ENCODE data around the gene FOXJ2. TPM values are rescaled to one million over a fixed set of nuclear protein-coding genes. Genes with fewer than 3 reads are reported as not detected.

Gene FOXJ2
- total and polyA plus RNA-seq, 10 of the 15 experiments (the other 5 are each of a cell fraction or from before 2014, with no cell fraction given): 1.4 to 9.3 (median 4.8) TPM

GRCh38 chr12:8078916-8079315 lies 46.4 kb downstream of the FOXJ2 start:
- intact Hi-C loops (cut with micrococcal nuclease; ENCODE audit: unreplicated experiment): loop anchor here (1.0 to 10.0 kb wide), 2 partner anchors 33 to 214 kb away; no protein-coding TSS in a partner anchor
- no peaks in the 10 kb centered on the region for H3K36me3 ChIP-seq (ENCODE audit: control insufficient read depth in 2 of 2, insufficient read depth in 2 of 2, low read length in 1 of 2)
- no peak overlapping the region for H3K4me3 ChIP-seq
- H3K79me2 ChIP-seq (ENCODE audit: control insufficient read depth, insufficient read depth, low read length): peaks cover 27% of the 10 kb centered on the region
- no peak overlapping the region for H3K27ac ChIP-seq (ENCODE audit: control insufficient read depth, insufficient read depth)
- no peaks in the 10 kb centered on the region for H3K9me3 ChIP-seq (replicated peaks; ENCODE audit: control insufficient read depth, insufficient read depth, low read length)
- no peaks in the 10 kb centered on the region for H4K20me1 ChIP-seq (ENCODE audit: control insufficient read depth, insufficient read depth)
- ChIA-PET SMC1A (ENCODE audit: uncharacterized antibody, unreplicated experiment) (interaction anchor here (0.6 to 1.8 kb wide), 14 partner anchors 10 to 219 kb away, joined by 3 to 14 read pairs (median 4); no protein-coding TSS in a partner anchor), RAD21 (ENCODE audit: unreplicated experiment) (interaction anchor here (1.2 to 3.0 kb wide), 10 partner anchors 9 to 247 kb away, joined by 3 to 14 read pairs (median 6); no protein-coding TSS in a partner anchor), CTCF (interaction anchor here (0.9 to 7.9 kb wide), 14 partner anchors 9 to 401 kb away, joined by 4 to 115 read pairs (median 5); partner anchors contain the start of genes C3AR1, FOXJ2 and SLC2A3), POLR2A (interaction anchor here (2.7 kb wide), 1 partner anchor 9 kb away, joined by 13 read pairs; no protein-coding TSS in a partner anchor)
- no peak overlapping the region for H3K9ac ChIP-seq (ENCODE audit: control insufficient read depth, insufficient read depth, low read length)
- in situ Hi-C loops (cut with MboI): no loop called here
- DNase-seq (ENCODE audit: low read depth, low spot score): no peak
- FAIRE-seq: no peak
- whole genome bisulfite sequencing (ENCODE audit: insufficient coverage, insufficient replicate concordance, low lambda C conversion rate, missing lambda C conversion rate): 100% methylated on average over 2 of the region's 2 CpGs
- no peaks in the 10 kb centered on the region for H3K27me3 ChIP-seq (replicated peaks in 1 of 2; ENCODE audit: control insufficient read depth in 2 of 2, insufficient read depth in 2 of 2, low read length in 1 of 2)
- H3K4me1 ChIP-seq (ENCODE audit: control insufficient read depth, insufficient read depth, low read length): peaks cover 8% of the 10 kb centered on the region; the same call in 1 of the 2 replicates
- no peak for TF ChIP-seq FOS (IDR thresholded peaks at IDR 0.05; ENCODE audit: borderline replicate concordance, extremely low read depth, insufficient read length)
- no peak for TF ChIP-seq RAD51 (IDR thresholded peaks at IDR 0.05)
- TF ChIP-seq ZNF622 (IDR thresholded peaks at IDR 0.05): no peak
- no peak for TF ChIP-seq JUNB (IDR thresholded peaks at IDR 0.05)
- TF ChIP-seq ATF3 (IDR thresholded peaks at IDR 0.05; ENCODE audit: borderline replicate concordance, extremely low read depth, low read depth, low read length): no peak
- no peak for TF ChIP-seq USF1 (IDR thresholded peaks at IDR 0.05; ENCODE audit: borderline replicate concordance, extremely low read length, insufficient read depth, low read depth, low read length)
- TF ChIP-seq ZNF384 (IDR thresholded peaks at IDR 0.05; ENCODE audit: borderline replicate concordance, low read depth, low read length): no peak
- no peak for TF ChIP-seq ATF2 (IDR thresholded peaks at IDR 0.05; ENCODE audit: low read length)
- TF ChIP-seq ZZZ3 (IDR thresholded peaks at IDR 0.05; ENCODE audit: control insufficient read depth, insufficient read length, low read depth): no peak
- TF ChIP-seq RFX5 (IDR thresholded peaks at IDR 0.05; ENCODE audit: low read depth, low read length): no peak
- H3K4me2 ChIP-seq (ENCODE audit: control insufficient read depth, insufficient read depth): no peak overlapping the region
- H2AFZ ChIP-seq (ENCODE audit: control insufficient read depth, low read depth, low read length): no peak overlapping the region
- no peak for ATAC-seq
- BruUV-seq (replicated peaks): no TSS peak
